HEK293 (cell line): ENCODE data around the gene TNFRSF1A.

ENCODE experiments used
- CTCF ChIP-seq: fragments of 450-650 bp; formaldehyde crosslinking; IDR thresholded peaks from 2 replicates; pipeline ENCODE4 v1.5.1; 2016; ENCODE audit warnings: missing biosample characterization, missing genetic modification characterization
- PRDM10 ChIP-seq: fragments of 450-650 bp; formaldehyde crosslinking; IDR thresholded peaks from 2 replicates; pipeline ENCODE4 v1.5.1; 2016; ENCODE audit warnings: missing biosample characterization, missing genetic modification characterization
- ZBTB10 ChIP-seq: fragments of 450-650 bp; formaldehyde crosslinking; IDR thresholded peaks from 2 replicates; pipeline ENCODE4 v1.5.1; 2016; ENCODE audit warnings: missing biosample characterization, missing genetic modification characterization
- ZNF274 ChIP-seq, 2 experiments: fragments of 200-500 bp in 1 of 2; fragments of 450-650 bp in 1 of 2; sonication (Bioruptor generic) in 1 of 2; formaldehyde crosslinking in 1 of 2; IDR thresholded peaks; 2 replicates each; pipeline versions ENCODE4 v1.5.1 to v1.6.1; 2014 to 2016; ENCODE audit warnings: borderline replicate concordance in 1 of 2, inconsistent platforms in 1 of 2, low read length in 1 of 2, missing biosample characterization in 1 of 2, missing genetic modification characterization in 1 of 2
- ZNF324 ChIP-seq: fragments of 450-650 bp; formaldehyde crosslinking; IDR thresholded peaks from 2 replicates; pipeline ENCODE4 v1.5.1; 2016; ENCODE audit warnings: missing biosample characterization, missing genetic modification characterization
- ZNF423 ChIP-seq: fragments of 450-650 bp; formaldehyde crosslinking; IDR thresholded peaks from 2 replicates; pipeline ENCODE4 v1.5.1; 2016; ENCODE audit warnings: missing biosample characterization, missing genetic modification characterization

GRCh38 chr12:6335451-6336078 is 6.3 kb downstream of the TNFRSF1A start:
- TF ChIP-seq ZBTB10 (tag by site-specific recombination) = no peak
- no peak for TF ChIP-seq PRDM10 (tag by site-specific recombination)
- TF ChIP-seq ZNF274 (IDR thresholded peaks at IDR 0.05; ENCODE audit: low read length) = no peak
- no peak for TF ChIP-seq ZNF274 (tag by site-specific recombination; IDR thresholded peaks at IDR 0.05; ENCODE audit: borderline replicate concordance)
- TF ChIP-seq ZNF324 (tag by site-specific recombination) = no peak
- TF ChIP-seq ZNF423 (tag by site-specific recombination) = no peak
- peak; percentile 77 for TF ChIP-seq CTCF (tag by site-specific recombination)
